H1 (cell line): ENCODE results near the gene GLRX. TPM values are rescaled to one million over a fixed set of nuclear protein-coding genes. Genes with fewer than 3 reads are reported as not detected.

Experiments used
- CTBP2 ChIP-seq: IDR thresholded peaks from 2 replicates; pipeline ENCODE4 v1.7.0; 2011; ENCODE audit warnings: borderline replicate concordance, mild to moderate bottlenecking, moderate library complexity, mixed read lengths, low read length; ENCODE audit not compliant: insufficient read depth, insufficient read length
- EGR1 ChIP-seq: IDR thresholded peaks from 2 replicates; pipeline ENCODE4 v1.6.1; 2011; ENCODE audit warnings: low read depth, low read length, borderline replicate concordance
- HDAC2 ChIP-seq, 2 experiments: fragments of 300-600 bp in 1 of 2; sonication (generic) in 1 of 2; IDR thresholded peaks; 2 replicates each; pipeline ENCODE4 v1.6.1; 2011 to 2012; ENCODE audit warnings: low read depth in 2 of 2, low read length in 2 of 2, mild to moderate bottlenecking in 2 of 2, moderate library complexity in 2 of 2, borderline replicate concordance in 1 of 2, inconsistent platforms in 1 of 2
- HDAC6 ChIP-seq: IDR thresholded peaks from one replicate; pipeline ENCODE4 v1.7.1; 2012; ENCODE audit warnings: low read depth, mild to moderate bottlenecking, inconsistent platforms, low read length, moderate library complexity
- RFX5 ChIP-seq: IDR thresholded peaks from 2 replicates; pipeline ENCODE4 v1.6.1; 2011; ENCODE audit warnings: low read depth, low read length, improper control_type of control experiment, borderline replicate concordance
- RNF2 ChIP-seq: fragments of 200-900, 300-1000 bp; sonication (generic); IDR thresholded peaks from 2 replicates; pipeline ENCODE4 v1.7.1; 2016; ENCODE audit warnings: borderline replicate concordance, low read depth, mild to moderate bottlenecking, antibody characterized with exemption, low read length; ENCODE audit not compliant: poor library complexity, severe bottlenecking; ENCODE audit errors: missing control alignments
- RXRA ChIP-seq: IDR thresholded peaks from 2 replicates; pipeline ENCODE4 v1.6.1; 2011; ENCODE audit warnings: low read depth, mild to moderate bottlenecking, low read length, moderate library complexity; ENCODE audit not compliant: insufficient read depth
- SIRT6 ChIP-seq: IDR thresholded peaks from one replicate; pipeline ENCODE4 v1.7.1; 2012; ENCODE audit warnings: low read length, inconsistent platforms
- SP1 ChIP-seq: IDR thresholded peaks from 2 replicates; pipeline ENCODE4 v1.6.1; 2011; ENCODE audit warnings: low read depth, low read length
- TAF7 ChIP-seq: optimal IDR thresholded peaks from 2 replicates; pipeline ENCODE3; 2011; ENCODE audit warnings: low read depth, mild to moderate bottlenecking, inconsistent platforms, low read length, moderate library complexity, borderline replicate concordance
- USF2 ChIP-seq: IDR thresholded peaks from 2 replicates; pipeline ENCODE4 v1.6.1; 2011; ENCODE audit warnings: low read length, improper control_type of control experiment
- YY1 ChIP-seq: IDR thresholded peaks from 2 replicates; pipeline ENCODE4 v1.6.1; 2011; ENCODE audit warnings: low read depth, mild to moderate bottlenecking, low read length
- polyA plus RNA-seq, 7 experiments: library from polyadenylated mRNA; depleted of rRNA in 3 of 7; stranded (reverse) in 5 of 7; unstranded in 2 of 7; fragments of >200 nt in 5 of 7; fragments of 200-250 nt in 2 of 7; gene quantifications; 1 replicate in 5 of 7; 2 replicates in 1 of 7; 4 replicates in 1 of 7; pipeline versions ENCODE4 v1.2.1 to v1.2.3, GENCODE V29; 2011 to 2013; ENCODE audit warnings: missing spikeins in 2 of 7, mixed read lengths in 2 of 7
- total RNA-seq: library from RNA; stranded (reverse); fragmentation: NEBNext Ultra II Directional; extraction: Animal tissue kit (Norgen Biotek cat#: 25700); gene quantifications from 2 replicates; pipeline ENCODE4 v1.2.1, GENCODE V29; 2021
- TF ChIP-seq, protein P1 (sequence below): IDR thresholded peaks from 2 replicates; pipeline ENCODE4 v1.6.1; 2012; ENCODE audit warnings: inconsistent platforms

The GLRX gene
- total and polyA plus RNA-seq, 2 of the 8 experiments (the other 6 are each of a cell fraction or from before 2014, with no cell fraction given), result 22.9 to 31.2 TPM

DNA sequence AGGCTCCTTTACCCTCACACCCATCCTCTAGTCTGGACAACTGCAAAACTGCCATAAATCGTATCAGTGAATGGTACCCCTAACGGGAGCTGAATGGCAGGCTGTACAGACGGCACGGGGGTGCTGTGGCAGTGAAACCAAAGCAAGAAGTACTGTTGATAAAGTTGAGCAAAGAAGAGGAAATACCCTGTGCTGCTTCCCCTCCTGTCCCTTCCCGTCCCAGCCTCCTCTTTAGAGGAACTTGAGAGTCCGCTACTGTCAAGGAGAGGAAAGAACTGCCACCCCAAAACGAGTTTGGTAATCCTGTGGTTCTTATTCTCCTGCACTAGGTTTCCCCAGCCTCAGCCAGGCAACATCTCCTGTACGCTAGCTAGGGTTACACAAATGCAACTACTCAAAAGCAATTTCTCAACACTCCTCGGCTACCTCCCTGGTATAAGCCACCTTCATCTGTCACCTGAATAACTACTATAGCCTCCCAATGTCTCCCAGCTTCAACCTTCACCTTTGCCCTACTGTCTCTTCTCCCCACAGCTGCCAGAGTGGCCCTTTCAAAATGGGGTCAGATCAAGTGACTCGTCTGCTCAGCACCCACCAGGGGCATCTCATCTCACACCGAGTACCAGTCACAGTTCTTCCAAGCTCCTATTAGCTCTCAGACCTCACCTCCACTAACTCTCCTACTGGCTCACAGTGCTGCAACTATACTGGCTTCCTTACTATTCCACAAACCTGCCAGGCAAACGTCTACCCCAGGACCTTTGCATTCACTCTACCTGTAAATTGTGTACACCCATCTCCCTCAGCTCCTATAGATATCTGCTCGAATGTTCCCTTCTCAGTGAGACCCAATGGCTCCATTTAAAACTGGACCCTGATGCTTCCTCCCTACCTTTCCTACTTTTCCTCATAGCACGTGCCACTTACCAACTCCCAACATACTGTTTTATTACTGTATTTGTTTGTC is 4.1 kb downstream of the GLRX start (continued):
- TF ChIP-seq RXRA (no peak), SP1 (no peak), YY1 (no peak), EGR1 (no peak), CTBP2 (no peak), HDAC2 (IDR thresholded peaks at IDR 0.05; ENCODE audit: borderline replicate concordance in 1 of 2, low read depth in 2 of 2, low read length in 2 of 2) (no peak), RFX5 (no peak), HDAC6 (no peak), SIRT6 (no peak), USF2 (no peak), TAF7 (no peak), RNF2 (no peak)
- TF ChIP-seq, protein P1, sequence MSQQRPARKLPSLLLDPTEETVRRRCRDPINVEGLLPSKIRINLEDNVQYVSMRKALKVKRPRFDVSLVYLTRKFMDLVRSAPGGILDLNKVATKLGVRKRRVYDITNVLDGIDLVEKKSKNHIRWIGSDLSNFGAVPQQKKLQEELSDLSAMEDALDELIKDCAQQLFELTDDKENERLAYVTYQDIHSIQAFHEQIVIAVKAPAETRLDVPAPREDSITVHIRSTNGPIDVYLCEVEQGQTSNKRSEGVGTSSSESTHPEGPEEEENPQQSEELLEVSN, result no peak
